HUES64 (cell line): Measurements from ENCODE around the gene CCL2.

ENCODE experiments used
- H3K27ac ChIP-seq: 2 replicates; pipeline ENCODE4 v1.7.0; 2013; ENCODE audit warnings: low read depth, low read length, inconsistent platforms
- H3K27me3 ChIP-seq: 2 replicates; pipeline ENCODE4 v1.6.1; 2013; ENCODE audit warnings: mild to moderate bottlenecking, low read length; ENCODE audit not compliant: insufficient read depth
- H3K36me3 ChIP-seq: 2 replicates; pipeline ENCODE4 v1.6.1; 2013; ENCODE audit warnings: mild to moderate bottlenecking, low read length; ENCODE audit not compliant: insufficient read depth
- H3K4me1 ChIP-seq: 2 replicates; pipeline ENCODE4 v1.6.1; 2013; ENCODE audit warnings: mild to moderate bottlenecking, low read length, moderate library complexity; ENCODE audit not compliant: insufficient read depth
- H3K4me3 ChIP-seq: 2 replicates; pipeline ENCODE4 v1.5.1; 2013; ENCODE audit warnings: mild to moderate bottlenecking, low read length, moderate library complexity
- H3K9ac ChIP-seq: 2 replicates; pipeline ENCODE4 v1.6.1; 2013; ENCODE audit warnings: mild to moderate bottlenecking, low read depth, low read length
- H3K9me3 ChIP-seq: 2 replicates; pipeline ENCODE4 v1.6.1; 2013; ENCODE audit warnings: low read depth, low read length; ENCODE audit not compliant: insufficient read depth
- WGBS: fragments of 150-250, 120-280 bp; methylation state at CpG from one replicate; pipeline ENCODE4 v1.1.7; 2013; ENCODE audit warnings: missing lambda C conversion rate; 5-methylcytosine and 5-hydroxymethylcytosine counted together

Gene CCL2

GRCh38 chr17:34242587-34243363, 12.3 kb upstream of the CCL2 start:
- H3K27me3 ChIP-seq = no peaks in the 10 kb centered on the region
- H3K9me3 ChIP-seq = no peaks in the 10 kb centered on the region
- no peaks in the 10 kb centered on the region for H3K36me3 ChIP-seq
- no peak overlapping the region for H3K4me3 ChIP-seq
- no peak overlapping the region for H3K27ac ChIP-seq
- H3K4me1 ChIP-seq = peaks cover 7% of the 10 kb centered on the region
- H3K9ac ChIP-seq = no peak overlapping the region
- WGBS = 88% methylated on average over 8 of the region's 8 CpGs

GRCh38 chr17:34243364-34244320, 11.4 kb upstream of the CCL2 start:
- WGBS = 92% methylated on average over 7 of the region's 7 CpGs
- Histone ChIP-seq H3K36me3 (no peaks in the 10 kb centered on the region), H3K27me3 (no peaks in the 10 kb centered on the region), H3K4me3 (no peak overlapping the region), H3K9me3 (no peaks in the 10 kb centered on the region), H3K27ac (no peak overlapping the region), H3K9ac (no peak overlapping the region), H3K4me1 (peaks cover 7% of the 10 kb centered on the region)

GRCh38 chr17:34245351-34245905, 9.7 kb upstream of the CCL2 start:
- Histone ChIP-seq H3K4me3 (no peak overlapping the region), H3K4me1 (peaks cover 10% of the 10 kb centered on the region), H3K27ac (no peak overlapping the region), H3K27me3 (no peaks in the 10 kb centered on the region), H3K9me3 (no peaks in the 10 kb centered on the region), H3K36me3 (no peaks in the 10 kb centered on the region), H3K9ac (no peak overlapping the region)
- WGBS = 91% methylated on average over 6 of the region's 6 CpGs

- H3K9ac ChIP-seq = no peak overlapping the region
- H3K36me3 ChIP-seq = no peaks in the 10 kb centered on the region
- no peaks in the 10 kb centered on the region for H3K9me3 ChIP-seq
- H3K27ac ChIP-seq = no peak overlapping the region
- H3K4me1 ChIP-seq = peaks cover 19% of the 10 kb centered on the region
- WGBS = 87% methylated on average over 1 of the region's 1 CpG
- no peak overlapping the region for H3K4me3 ChIP-seq
- no peaks in the 10 kb centered on the region for H3K27me3 ChIP-seq
Observed at GRCh38 chr17:34246446-34246845, 8.6 kb upstream of the CCL2 start.

- H3K9me3 ChIP-seq = no peaks in the 10 kb centered on the region
- H3K9ac ChIP-seq = no peak overlapping the region
- H3K27ac ChIP-seq = no peak overlapping the region
- H3K4me1 ChIP-seq = peaks cover 22% of the 10 kb centered on the region
- no peaks in the 10 kb centered on the region for H3K36me3 ChIP-seq
- no peak overlapping the region for H3K4me3 ChIP-seq
- 94% methylated on average over 3 of the region's 3 CpGs for WGBS
- no peaks in the 10 kb centered on the region for H3K27me3 ChIP-seq
Observed at GRCh38 chr17:34246881-34247280, 8.2 kb upstream of the CCL2 start.

GRCh38 chr17:34248511-34249024, 6.5 kb upstream of the CCL2 start:
- Histone ChIP-seq H3K27me3 (no peaks in the 10 kb centered on the region), H3K9ac (no peak overlapping the region), H3K4me3 (no peak overlapping the region), H3K27ac (no peak overlapping the region), H3K36me3 (no peaks in the 10 kb centered on the region), H3K9me3 (no peaks in the 10 kb centered on the region), H3K4me1 (peaks cover 21% of the 10 kb centered on the region)
- WGBS = 91% methylated on average over 6 of the region's 6 CpGs

GRCh38 chr17:34249061-34249460, 6.0 kb upstream of the CCL2 start:
- Histone ChIP-seq H3K4me3 (no peak overlapping the region), H3K9me3 (no peaks in the 10 kb centered on the region), H3K36me3 (no peaks in the 10 kb centered on the region), H3K9ac (no peak overlapping the region), H3K27me3 (no peaks in the 10 kb centered on the region), H3K27ac (no peak overlapping the region), H3K4me1 (peaks cover 25% of the 10 kb centered on the region)
- whole genome bisulfite sequencing = 94% methylated on average over 1 of the region's 1 CpG

GRCh38 chr17:34249478-34249877, 5.6 kb upstream of the CCL2 start:
- Histone ChIP-seq H3K4me1 (peaks cover 30% of the 10 kb centered on the region), H3K27me3 (no peaks in the 10 kb centered on the region), H3K9ac (no peak overlapping the region), H3K4me3 (no peak overlapping the region), H3K27ac (no peak overlapping the region), H3K9me3 (no peaks in the 10 kb centered on the region), H3K36me3 (no peaks in the 10 kb centered on the region)
- 92% methylated on average over 1 of the region's 1 CpG for WGBS

GRCh38 chr17:34251186-34251585, 3.9 kb upstream of the CCL2 start:
- Histone ChIP-seq H3K9me3 (no peaks in the 10 kb centered on the region), H3K4me1 (peaks cover 42% of the 10 kb centered on the region), H3K4me3 (no peak overlapping the region), H3K36me3 (no peaks in the 10 kb centered on the region), H3K27me3 (no peaks in the 10 kb centered on the region), H3K9ac (no peak overlapping the region), H3K27ac (no peak overlapping the region)
- 84% methylated on average over 3 of the region's 3 CpGs for WGBS

GRCh38 chr17:34252095-34252443, 3.0 kb upstream of the CCL2 start:
- Histone ChIP-seq H3K9ac (no peak overlapping the region), H3K27me3 (no peaks in the 10 kb centered on the region), H3K36me3 (no peaks in the 10 kb centered on the region), H3K27ac (no peak overlapping the region), H3K4me3 (no peak overlapping the region), H3K4me1 (peaks cover 43% of the 10 kb centered on the region), H3K9me3 (no peaks in the 10 kb centered on the region)
- WGBS = 92% methylated on average over 5 of the region's 5 CpGs
